ENCODE data around the gene GABRR3. TPM values are rescaled to one million over a fixed set of nuclear protein-coding genes. Genes with fewer than 3 reads are reported as not detected.
A peak's percentile ranks its signal among the peaks of the same experiment; 100 is the strongest.

The GABRR3 gene
- total and polyA plus RNA-seq, 2 experiments from 2014 or later: not detected

GRCh38 chr3:97996988-97997387, 38.1 kb downstream of the GABRR3 start:
- DNase-seq (ENCODE audit: low spot score) (no peak), ATAC-seq (no peak)
- TF ChIP-seq ZNF114 (CRISPR knock-in tag; IDR thresholded peaks at IDR 0.05): no peak
- no peak for TF ChIP-seq ZNF462 (CRISPR knock-in tag; IDR thresholded peaks at IDR 0.05)
- TF ChIP-seq ETS1 (IDR thresholded peaks at IDR 0.05): no peak
- peaks cover 16% of the 10 kb centered on the region for H3K4me1 ChIP-seq (ENCODE audit: insufficient read depth)
- H4K20me1 ChIP-seq (replicated peaks; ENCODE audit: insufficient read depth): no peaks in the 10 kb centered on the region
- no peak overlapping the region for H3K27ac ChIP-seq (ENCODE audit: low read depth)
- H3K4me2 ChIP-seq: no peak overlapping the region
- no peak overlapping the region for H3K4me3 Mint-ChIP-seq
- H3K4me3 ChIP-seq: no peak overlapping the region
- no peak overlapping the region for H3K27ac Mint-ChIP-seq
- no peaks in the 10 kb centered on the region for H3K36me3 ChIP-seq (ENCODE audit: insufficient read depth)
- no peaks in the 10 kb centered on the region for H3K79me2 ChIP-seq (replicated peaks; ENCODE audit: insufficient read depth)
- H3K27me3 Mint-ChIP-seq (ENCODE audit: insufficient read depth, low read depth, poor library complexity): no peaks in the 10 kb centered on the region
- no peak overlapping the region for H2AFZ ChIP-seq
- 0 out of 2 replicates have a peak, but pooled peaks cover 3% of the 10 kb centered on the region for H3F3A ChIP-seq (replicated peaks; ENCODE audit: low read depth)
- no peaks in the 10 kb centered on the region for H3K36me3 Mint-ChIP-seq (ENCODE audit: low read depth)
- no peaks in the 10 kb centered on the region for H3K9me2 ChIP-seq (ENCODE audit: insufficient read depth)
- peaks cover 23% of the 10 kb centered on the region for H3K4me1 Mint-ChIP-seq
- H3K9me3 Mint-ChIP-seq: no peaks in the 10 kb centered on the region
- no peaks in the 10 kb centered on the region for H3K27me3 ChIP-seq (ENCODE audit: insufficient read depth)

GRCh38 chr3:97994328-97994945, 40.7 kb downstream of the GABRR3 start:
- Histone ChIP-seq H3F3A (replicated peaks; ENCODE audit: low read depth) (0 out of 2 replicates have a peak, but pooled peaks cover 3% of the 10 kb centered on the region), H2AFZ (peak overlapping the region; percentile 61; the same call in 1 of the 2 replicates), H3K36me3 (ENCODE audit: insufficient read depth) (no peaks in the 10 kb centered on the region), H3K27me3 (ENCODE audit: insufficient read depth) (no peaks in the 10 kb centered on the region), H3K4me3 (no peak overlapping the region), H3K27ac (ENCODE audit: low read depth) (no peak overlapping the region), H4K20me1 (replicated peaks; ENCODE audit: insufficient read depth) (no peaks in the 10 kb centered on the region), H3K4me2 (0 out of 2 replicates have a peak overlapping the region, but pooled peaks have one; percentile 56), H3K4me1 (ENCODE audit: insufficient read depth) (peaks cover 24% of the 10 kb centered on the region), H3K9me2 (ENCODE audit: insufficient read depth) (no peaks in the 10 kb centered on the region), H3K79me2 (replicated peaks; ENCODE audit: insufficient read depth) (no peaks in the 10 kb centered on the region)
- Mint-ChIP-seq H3K27ac (no peak overlapping the region), H3K9me3 (no peaks in the 10 kb centered on the region), H3K4me1 (peaks cover 27% of the 10 kb centered on the region), H3K4me3 (no peak overlapping the region), H3K27me3 (ENCODE audit: insufficient read depth, low read depth, poor library complexity) (no peaks in the 10 kb centered on the region), H3K36me3 (ENCODE audit: low read depth) (no peaks in the 10 kb centered on the region)
- no peak for DNase-seq (ENCODE audit: low spot score)
- no peak for ATAC-seq
- TF ChIP-seq CREB1 (CRISPR knock-in tag; IDR thresholded peaks at IDR 0.05; ENCODE audit: low read depth) (no peak), ZNF462 (CRISPR knock-in tag; IDR thresholded peaks at IDR 0.05) (no peak)

Data from GM23338 (cell line).